ENCODE measurements around the gene TSPAN5.

The TSPAN5 gene

DNA sequence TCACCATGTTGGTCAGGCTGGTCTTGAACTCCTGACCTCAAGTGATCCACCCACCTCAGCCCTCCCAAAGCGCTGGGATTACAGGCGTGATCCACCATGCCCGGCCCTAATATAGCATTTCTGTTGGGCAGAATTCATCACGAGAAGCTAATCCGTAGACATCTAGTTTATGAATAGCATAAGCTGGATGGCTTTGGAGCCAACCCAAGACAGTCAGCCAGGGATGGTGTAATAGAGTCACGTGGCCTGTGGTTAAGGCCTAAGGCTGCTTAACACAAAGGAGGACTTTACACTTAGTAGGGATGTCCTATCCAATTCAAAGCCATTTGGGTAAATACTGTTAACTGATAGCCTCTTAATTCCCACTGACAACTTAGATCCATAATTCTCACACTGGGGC is 223.6 kb downstream of the TSPAN5 start:
- DNase-seq, result no peak

DNA sequence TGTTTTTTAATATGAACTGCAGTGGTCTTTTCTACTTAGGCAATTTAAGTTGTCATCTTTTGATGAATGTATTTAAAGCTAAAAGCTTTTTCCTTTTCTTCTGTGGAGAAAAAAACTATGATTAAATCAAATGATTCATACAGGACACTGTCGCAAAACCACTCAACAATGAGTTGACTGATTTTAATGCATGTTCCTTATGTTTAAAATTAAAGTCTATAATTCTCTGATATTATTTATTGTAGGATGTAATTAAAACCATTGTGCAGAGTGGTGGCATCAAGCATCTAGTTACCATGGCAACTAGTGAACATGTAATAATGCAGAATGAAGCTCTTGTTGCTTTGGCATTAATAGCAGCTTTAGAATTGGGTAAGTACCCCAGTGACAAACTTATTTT is 224.7 kb downstream of the TSPAN5 start:
- no peak for DNase-seq

DNA sequence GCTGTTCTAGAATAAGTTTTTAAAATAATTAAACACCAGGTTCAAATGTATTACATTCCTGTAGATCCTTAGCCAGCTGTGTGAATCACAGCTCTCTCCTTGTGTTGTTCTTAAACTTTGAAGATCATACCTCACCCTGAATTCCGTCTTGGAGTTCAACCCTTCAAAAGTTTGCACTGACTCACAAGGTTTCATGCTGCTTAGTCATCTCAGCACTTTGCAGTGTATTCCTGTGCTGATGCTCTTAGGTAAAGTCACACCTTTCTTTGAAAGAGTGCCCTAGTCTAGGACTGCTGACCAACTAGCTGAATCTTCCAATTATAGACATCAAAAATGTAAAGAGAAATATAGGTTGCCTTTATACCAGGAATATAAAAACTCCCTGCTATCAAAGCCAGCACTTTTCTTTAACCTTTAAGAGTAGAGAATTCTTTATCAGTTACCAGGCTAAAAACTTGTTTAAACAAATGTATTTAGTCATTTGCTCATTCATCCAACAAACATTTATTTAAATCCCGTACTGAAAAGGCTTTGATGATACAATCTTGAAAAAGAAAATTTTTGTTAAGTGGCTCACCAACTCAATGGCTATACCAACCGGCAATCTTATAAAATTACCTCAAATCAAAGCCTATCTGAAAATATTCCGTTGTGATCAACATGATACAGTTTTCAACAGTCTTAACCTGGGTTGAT is 227.6 kb downstream of the TSPAN5 start:
- no peak for DNase-seq

DNA sequence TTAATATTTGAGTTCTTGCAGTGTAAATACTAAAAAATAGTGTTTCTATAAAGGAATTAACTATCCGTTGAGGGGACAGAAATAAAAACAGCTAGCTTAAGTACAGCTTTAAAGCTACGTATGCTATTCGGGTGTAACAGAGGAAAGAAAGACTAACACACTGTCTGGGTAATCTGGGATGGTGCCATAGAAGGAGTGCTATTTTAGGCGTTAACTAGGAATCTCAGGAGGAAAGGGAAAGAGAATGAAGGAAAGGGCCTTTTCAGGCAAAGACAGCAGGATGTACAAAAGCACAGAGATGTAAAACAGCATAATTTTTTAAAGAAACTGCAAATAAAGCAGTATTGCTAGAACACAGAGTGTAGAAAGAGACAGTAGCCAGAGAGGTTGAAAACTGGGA is 235.4 kb downstream of the TSPAN5 start:
- DNase-seq, result no peak

DNA sequence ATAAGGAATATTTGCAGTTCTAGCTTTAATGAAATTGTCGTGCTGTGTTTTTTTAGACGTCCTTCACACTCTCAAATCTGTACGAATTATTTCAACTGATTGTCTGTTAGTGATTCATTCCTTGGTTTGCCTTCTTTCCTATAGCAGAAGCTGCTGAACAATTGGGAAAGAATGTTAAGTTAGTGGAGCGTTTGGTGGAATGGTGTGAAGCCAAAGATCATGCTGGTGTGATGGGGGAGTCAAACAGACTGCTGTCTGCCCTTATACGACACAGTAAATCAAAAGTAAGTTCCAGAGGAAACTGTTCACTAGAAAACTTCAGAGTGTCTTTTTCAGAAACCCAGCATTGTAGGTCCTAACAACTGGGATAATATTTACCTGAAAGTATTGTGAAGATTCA is 237.3 kb downstream of the TSPAN5 start:
- no peak for DNase-seq

All from stimulated activated naive CD4-positive, alpha-beta T cell treated with Interleukin-2 at 50 U/mL for 16 hours (primary cell).